ENCODE measurements around the gene TK1.

The TK1 gene

DNA sequence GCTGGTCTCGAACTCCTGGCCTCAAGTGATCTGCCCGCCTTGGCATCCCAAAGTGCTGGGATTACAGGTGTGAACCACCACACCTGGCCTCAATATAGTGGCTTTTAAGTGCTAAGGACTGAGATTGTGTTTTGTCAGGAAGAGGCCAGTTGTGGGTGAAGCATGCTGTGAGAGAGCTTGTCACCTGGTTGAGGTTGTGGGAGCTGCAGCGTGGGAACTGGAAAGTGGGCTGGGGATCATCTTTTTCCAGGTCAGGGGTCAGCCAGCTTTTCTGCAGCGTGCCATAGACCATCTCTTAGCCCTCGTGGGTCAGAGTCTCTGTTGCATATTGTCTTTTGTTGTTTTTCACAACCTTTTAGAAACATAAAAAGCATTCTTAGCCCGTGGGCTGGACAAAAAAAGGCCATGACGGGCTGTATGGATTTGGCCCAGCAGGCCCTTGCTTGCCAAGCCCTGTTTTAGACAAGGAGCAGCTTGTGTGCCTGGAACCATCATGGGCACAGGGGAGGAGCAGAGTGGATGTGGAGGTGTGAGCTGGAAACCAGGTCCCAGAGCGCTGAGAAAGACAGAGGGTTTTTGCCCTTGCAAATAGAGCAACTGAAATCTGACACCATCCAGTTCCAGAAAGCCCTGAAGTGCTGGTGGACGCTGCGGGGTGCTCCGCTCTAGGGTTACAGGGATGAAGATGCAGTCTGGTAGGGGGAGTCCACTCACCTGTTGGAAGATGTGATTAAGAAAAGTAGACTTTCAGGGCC lies 32.7 kb upstream of the TK1 start:
- DNase-seq, result no peak

DNA sequence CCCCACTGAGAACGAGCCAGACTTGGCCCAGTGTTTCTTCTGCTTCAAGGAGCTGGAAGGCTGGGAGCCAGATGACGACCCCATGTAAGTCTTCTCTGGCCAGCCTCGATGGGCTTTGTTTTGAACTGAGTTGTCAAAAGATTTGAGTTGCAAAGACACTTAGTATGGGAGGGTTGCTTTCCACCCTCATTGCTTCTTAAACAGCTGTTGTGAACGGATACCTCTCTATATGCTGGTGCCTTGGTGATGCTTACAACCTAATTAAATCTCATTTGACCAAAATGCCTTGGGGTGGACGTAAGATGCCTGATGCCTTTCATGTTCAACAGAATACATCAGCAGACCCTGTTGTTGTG lies 27.8 kb upstream of the TK1 start:
- DNase-seq, result no peak

GRCh38 chr17:78214016-78214705 lies 27.3 kb upstream of the TK1 start, which contains the start of gene BIRC5:
BIRC5 (plus strand) TSS chr17:78214253; CDS start chr17:78214317, 64 bp downstream.
- peak; percentile 52 to 83 for DNase-seq

DNA sequence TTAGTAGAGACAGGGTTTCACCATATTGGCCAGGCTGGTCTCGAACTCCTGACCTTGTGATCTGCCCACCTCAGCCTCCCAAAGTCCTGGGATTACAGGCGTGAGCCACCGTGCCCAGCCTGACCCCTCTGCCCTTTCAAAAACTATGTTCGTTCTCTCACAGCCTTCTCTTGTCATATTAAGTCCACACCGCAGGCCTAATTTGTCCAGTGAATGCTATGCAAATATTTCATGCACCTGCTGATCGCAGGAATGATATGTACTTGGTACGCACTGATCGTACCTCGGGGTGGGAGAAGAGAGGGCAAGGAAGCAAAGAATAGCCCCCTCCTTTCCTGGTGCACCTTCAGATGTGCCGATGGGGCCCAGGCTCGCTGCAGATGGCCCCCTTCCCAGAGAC lies 24.2 kb upstream of the TK1 start:
- DNase-seq, result no peak

DNA sequence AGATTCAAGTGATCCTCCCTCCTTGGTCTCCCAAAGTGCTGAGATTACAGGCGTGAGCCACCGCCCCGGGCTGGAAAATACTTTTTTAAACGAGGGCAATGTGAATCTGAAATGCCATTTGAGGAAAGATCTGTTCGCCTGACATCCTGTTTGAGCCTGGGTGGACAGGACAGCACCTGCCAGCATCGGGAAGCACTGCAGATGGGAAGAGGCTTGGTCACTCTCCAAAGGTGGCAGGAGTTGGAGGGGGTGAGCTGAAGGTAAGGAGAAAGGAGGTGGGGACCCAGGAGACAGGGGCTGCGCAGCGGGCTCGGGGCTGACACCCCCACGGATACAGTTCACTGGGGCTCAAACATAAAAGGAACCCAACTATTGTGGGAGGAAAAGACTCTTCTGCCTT lies 23.3 kb upstream of the TK1 start:
- no peak for DNase-seq

DNA sequence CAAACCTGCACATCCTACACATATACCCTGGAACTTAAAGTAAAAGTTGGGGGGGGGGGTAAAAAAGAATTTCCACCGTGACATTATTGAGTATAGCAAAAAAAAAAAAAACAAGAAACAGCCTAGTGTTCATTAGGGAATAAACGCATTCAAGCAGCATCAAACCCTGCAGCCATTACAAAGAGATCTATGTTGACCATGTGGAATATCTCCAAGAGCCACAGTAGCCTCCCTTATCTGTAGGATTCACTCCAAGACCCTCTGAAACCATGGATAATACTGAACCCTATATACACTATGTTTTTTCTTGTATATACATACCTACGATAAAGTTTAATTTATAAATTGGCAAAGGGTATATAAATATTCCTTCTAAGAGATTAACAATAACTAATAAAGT lies 21.6 kb upstream of the TK1 start:
- no peak for DNase-seq

DNA sequence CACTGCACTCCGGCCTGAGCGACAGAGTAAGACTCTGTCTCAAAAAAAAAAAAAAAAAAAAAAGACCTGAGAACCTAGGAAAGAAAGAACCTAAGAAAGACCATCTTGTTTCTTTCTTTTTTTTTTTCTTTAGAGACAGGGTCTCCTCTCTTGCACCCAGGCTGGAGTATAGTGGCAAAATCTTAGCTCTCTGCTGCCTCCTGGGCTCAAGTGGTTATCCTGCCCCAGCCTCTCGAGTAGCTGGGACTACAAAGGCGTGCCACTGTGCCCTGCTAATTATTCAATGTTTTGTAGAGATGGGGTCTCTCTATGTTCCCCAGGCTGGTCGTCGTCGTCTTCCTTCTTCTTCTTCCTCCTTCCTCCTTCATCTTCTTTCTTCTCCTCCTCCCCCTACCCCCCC lies 19.4 kb upstream of the TK1 start:
- DNase-seq, result no peak

- DNase-seq, result no peak
These were observed 18.4 kb upstream of the TK1 start for GRCh38 chr17:78205124-78205775.

DNA sequence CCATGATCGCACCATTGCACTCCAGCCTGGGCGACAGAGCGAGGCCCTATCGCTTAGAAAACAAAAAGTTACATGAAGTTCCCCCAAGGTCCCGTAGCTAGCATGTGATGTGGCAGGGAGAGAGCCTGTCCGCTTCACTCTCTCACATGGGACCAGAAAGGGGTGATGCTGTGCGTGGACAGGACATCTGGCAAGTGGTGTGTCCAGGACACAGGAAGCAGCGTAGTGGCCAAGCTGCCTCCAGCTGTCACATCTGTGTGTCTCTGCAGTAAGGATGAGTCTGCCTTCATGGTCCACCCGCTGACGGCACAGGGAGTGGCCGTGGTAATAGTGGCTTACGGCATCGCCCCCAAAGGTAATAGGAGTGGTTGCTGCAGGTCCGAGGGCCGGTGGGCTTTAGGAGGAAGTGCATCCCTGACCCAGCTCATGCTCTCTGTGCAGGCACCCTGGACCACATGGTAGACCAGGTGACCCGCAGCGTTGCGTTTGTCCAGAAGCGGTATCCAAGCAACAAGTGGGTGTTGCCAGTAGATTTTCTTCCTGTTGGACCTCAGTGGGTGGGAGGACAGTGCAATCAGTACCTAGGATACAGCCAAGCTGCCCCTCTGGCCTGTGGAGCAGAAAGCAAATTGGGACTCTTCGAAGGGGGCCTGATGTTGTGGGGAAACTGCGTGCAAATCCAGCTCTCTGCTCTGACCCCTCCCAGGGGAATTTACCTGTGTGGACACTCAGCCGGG lies 17.7 kb upstream of the TK1 start:
- no peak for DNase-seq

- no peak for DNase-seq
These were observed 15.8 kb upstream of the TK1 start for GRCh38 chr17:78202666-78203065.

GRCh38 chr17:78200451-78200850 lies 13.6 kb upstream of the TK1 start:
- DNase-seq, result no peak

DNA sequence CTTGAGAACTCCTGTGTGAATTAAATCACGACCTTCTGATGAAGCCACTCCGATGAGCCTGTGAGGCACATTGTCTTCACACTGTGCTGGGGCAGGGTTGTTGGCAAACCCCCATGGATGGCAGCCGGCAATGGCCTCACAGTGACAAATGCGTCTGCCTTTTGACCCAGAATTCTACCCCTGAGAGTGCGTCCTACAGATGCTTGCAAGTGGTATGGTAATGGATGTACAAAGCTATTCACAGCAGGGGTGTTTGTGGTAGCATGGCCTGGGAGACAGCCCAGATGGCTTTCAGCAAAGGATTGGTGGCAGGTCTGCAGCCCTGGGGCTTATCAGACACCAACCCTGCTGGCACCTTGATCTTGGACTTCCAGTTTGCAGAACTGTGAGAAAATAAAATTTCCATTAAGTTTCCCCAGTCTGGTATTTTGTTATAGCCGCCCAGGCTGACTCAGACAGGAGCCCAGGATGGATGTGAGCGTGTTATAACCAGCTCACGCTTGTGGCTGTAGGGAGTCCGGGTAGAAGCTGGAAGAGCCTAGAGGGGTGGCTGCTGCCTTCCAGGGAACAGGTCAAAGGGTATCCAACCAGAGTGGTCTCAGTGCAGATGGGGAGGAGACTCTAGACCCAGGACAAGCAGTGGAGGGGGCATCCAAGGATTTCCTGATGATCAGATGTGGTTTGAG lies 10.4 kb upstream of the TK1 start:
- DNase-seq, result no peak

DNA sequence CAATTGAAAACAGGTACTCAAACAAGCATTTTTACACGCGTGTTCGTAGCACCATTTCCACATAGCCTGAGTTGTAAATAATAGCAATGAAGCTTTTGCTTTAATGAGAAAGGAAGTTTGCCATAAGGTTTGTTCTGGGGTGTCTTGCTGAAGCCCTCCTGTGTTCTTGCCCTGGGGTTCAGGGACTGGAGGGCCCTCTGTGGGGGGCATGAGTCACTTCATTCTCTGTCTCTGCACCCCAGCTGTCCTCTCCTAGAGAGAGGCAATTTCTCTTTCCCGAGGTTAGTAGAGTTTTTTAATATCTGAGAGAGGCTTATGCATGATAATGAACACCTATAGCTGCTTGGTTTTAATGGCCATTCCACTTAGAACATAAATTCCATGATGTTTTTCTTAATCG lies 9.9 kb upstream of the TK1 start:
- no peak for DNase-seq

DNA sequence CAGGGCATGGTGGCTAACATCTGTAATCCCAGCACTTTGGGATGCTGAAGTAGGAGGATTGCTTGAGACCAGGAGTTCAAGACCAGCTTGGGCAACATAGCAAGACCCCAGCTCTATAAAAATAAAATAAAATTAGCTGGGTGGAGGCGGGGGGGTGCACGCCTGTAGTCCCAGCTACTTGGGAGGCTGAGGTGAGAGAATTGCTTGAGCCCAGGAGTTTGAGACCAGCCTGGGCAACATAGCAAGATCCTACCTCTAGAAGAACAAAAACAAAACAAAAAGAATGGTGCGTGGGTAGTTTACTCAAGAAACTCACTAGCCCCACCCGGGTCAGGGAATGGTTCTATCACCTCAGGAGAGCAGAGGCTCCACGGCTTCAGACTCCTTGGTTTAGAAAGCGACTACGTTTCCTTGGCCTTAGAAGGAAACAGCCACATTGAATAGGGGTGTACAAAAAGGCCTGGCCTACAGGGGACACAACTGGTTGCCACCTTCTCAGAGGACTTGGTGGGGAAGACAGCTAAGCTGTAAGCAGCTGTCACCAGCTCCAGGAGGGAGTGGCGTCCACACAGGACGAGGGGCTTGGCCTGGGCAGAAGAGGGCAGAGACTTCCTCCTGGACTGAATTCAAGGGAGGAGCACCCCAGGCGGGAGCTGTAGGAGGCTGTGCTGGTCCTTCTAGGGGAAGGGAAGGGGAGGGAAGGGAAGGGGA lies 716 bp downstream of the TK1 start:
- DNase-seq, result peak in 1 of 2 experiments; percentile 40

- DNase-seq, result no peak
These were observed 2.0 kb downstream of the TK1 start for GRCh38 chr17:78184868-78185267.

GRCh38 chr17:78184351-78184750 lies 2.5 kb downstream of the TK1 start:
- no peak for DNase-seq

DNA sequence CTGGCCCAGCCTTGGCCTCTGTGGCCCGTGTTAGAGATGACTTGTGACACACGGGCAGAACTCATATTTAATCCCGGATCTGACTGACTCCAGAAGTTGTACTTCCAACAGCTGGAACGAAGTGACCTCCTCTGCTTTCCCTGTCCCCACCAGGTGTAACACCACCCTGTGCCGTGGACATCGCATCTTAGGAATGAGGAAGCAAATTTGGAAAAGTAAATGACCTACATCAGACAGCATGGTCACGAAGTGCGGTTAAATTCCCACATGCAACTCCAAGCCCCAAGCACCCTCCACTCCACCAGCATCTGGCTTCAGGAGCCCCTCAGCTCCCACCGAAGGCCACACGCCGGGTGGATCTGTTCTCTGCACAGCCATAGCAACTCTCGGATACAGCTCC lies 2.9 kb downstream of the TK1 start:
- no peak for DNase-seq

GRCh38 chr17:78182504-78182903 lies 4.3 kb downstream of the TK1 start:
- DNase-seq, result no peak

DNA sequence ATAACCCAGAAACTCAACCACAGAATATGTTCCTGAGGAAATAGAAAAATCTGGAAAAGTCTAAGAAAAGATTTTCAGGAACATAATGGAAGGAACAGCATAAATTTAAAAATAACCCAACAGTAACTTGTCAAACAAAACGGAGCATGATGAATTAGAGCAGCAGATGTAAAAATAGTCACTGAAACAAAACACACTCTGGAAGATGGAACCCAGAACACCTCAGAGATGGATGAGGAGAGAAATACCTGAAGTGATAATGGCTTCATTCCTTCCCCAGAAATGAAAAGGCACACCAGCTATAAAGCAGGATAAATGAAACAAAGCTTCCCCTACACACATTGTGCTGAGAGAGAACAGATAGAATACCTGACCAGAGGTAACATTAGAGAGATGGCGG lies 6.3 kb downstream of the TK1 start:
- DNase-seq, result no peak

DNA sequence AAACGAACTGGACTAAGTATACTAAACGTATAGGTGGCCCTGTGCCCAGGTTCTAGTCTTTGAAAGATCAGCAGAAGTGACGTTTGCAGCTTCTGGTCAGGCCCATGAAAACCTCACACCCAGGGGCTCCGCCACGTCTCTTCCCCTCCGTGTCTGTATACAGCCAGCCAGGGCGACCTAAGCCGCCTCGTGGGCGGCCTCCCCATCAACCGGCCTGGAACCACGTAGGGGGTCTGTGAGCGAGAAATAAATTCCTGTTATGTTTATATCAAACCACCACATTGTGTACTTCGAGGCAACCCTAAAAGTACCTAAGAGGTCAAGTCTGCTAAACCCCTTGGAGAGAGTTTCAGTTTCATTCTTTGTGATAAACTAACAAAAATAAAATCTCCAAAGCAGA lies 6.8 kb downstream of the TK1 start:
- DNase-seq, result no peak

GRCh38 chr17:78179372-78179771 lies 7.5 kb downstream of the TK1 start:
- DNase-seq, result no peak

- peak in 1 of 2 experiments; percentile 22 for DNase-seq
These were observed 10.3 kb downstream of the TK1 start for GRCh38 chr17:78176548-78177025.
